Stimulated activated naive CD8-positive, alpha-beta T cell treated with anti-CD3 and anti-CD28 coated beads, Interleukin-15, Interleukin-2, amounts not matched to agents 100 ng/mL and 50 ng/mL, for 24 hours (primary cell): Measurements from ENCODE around the gene EIPR1.
"Not testable (repeated sequence)": the region's sequence is repeated elsewhere in the genome, so short reads cannot be mapped to it uniquely, and the experiment has no call there.

Experiments used
- H3K27ac Mint-ChIP-seq: one replicate; pipeline ENCODE4 v1.8.0; 2021; ENCODE audit warnings: mild to moderate bottlenecking, mixed read lengths
- H3K27me3 Mint-ChIP-seq: one replicate; pipeline ENCODE4 v1.8.0; 2021; ENCODE audit warnings: mixed read lengths
- H3K36me3 Mint-ChIP-seq: one replicate; pipeline ENCODE4 v1.8.0; 2021; ENCODE audit warnings: low read depth, mixed read lengths
- H3K4me1 Mint-ChIP-seq: one replicate; pipeline ENCODE4 v1.8.0; 2021; ENCODE audit warnings: low read depth, mixed read lengths
- H3K4me3 Mint-ChIP-seq: one replicate; pipeline ENCODE4 v1.8.0; 2021; ENCODE audit warnings: mild to moderate bottlenecking, mixed read lengths
- H3K9me3 Mint-ChIP-seq: one replicate; pipeline ENCODE4 v1.8.0; 2021; ENCODE audit warnings: mixed read lengths

Gene EIPR1

DNA sequence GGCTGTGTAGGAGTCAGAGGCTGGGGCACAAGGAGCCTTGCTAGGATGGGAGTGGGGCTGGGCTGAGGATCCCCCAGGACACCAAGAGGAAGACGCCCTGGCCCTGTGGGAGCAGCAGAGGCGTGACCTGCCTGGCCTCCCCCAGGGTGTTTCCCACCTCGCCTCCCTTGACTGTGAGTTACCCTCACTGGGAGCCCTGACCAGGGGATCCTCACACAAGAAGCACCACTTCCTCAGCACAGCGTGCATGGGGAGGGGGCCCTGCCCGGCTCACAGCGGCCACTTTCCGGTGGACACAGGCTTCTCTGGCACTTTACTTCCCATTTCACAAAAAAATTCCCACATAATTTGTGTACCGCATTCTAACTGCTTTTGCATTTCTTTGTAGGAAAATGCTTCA, 187.7 kb downstream of the EIPR1 start:
- Mint-ChIP-seq H3K4me3 (no peak overlapping the region), H3K4me1 (no peaks in the 10 kb centered on the region), H3K27me3 (no peaks in the 10 kb centered on the region), H3K36me3 (peaks cover 55% of the 10 kb centered on the region), H3K9me3 (no peaks in the 10 kb centered on the region), H3K27ac (no peak overlapping the region)

DNA sequence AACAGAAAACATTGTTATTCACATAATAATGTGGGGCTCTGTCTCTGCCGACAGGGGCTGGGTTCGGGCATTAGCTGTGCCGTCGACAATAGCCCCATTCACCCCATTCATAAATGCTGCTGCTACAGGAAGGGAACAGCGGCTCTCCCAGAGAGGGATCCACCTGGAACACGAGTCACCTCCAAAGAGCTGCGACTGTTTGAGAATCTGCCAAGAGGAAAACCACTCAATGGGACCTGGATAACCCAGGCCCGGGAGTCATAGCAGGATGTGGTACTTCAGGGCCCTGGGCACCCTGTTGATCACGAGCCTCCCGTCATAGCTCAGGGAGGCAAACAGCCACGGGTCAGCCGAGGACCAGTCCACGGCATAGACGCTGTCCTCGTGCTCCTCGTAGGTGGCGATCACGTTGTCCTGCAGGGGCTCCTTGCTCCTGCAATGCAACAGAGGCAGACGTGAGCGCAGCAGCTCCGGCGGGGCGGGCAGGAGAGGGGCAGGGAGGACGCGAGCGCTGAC, 188.5 kb downstream of the EIPR1 start:
- Mint-ChIP-seq H3K36me3 (peaks cover 50% of the 10 kb centered on the region), H3K4me3 (no peak overlapping the region), H3K4me1 (no peaks in the 10 kb centered on the region), H3K27me3 (no peaks in the 10 kb centered on the region), H3K9me3 (no peaks in the 10 kb centered on the region), H3K27ac (no peak overlapping the region)

DNA sequence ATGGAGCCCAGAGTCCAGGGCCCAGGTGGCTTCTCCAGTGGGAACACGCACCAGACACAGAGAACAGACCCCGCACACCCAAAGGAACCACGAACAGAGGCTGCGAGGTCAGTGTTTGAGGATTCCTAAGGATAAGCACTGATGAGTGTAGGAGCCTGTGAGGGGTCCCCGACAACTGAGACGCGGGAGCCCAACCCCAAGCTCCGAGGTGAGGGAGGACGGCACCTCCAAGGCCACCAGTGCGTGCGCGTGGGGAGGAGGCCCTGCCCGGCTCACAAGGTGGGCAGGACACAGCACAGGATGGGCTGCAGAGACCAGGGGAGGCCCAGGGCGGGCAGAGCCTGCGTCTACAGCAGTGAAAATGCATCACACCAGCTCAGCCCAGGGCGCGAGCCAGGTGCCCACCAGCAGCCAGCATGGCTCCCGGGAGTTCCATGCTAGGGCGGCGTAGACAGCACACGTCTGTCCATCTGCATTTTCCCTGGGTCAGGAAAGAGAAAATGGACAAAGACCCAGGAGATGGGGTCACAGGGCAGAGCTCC, 189.1 kb downstream of the EIPR1 start:
- no peaks in the 10 kb centered on the region for H3K4me1 Mint-ChIP-seq
- no peak overlapping the region for H3K27ac Mint-ChIP-seq
- no peak overlapping the region for H3K4me3 Mint-ChIP-seq
- H3K36me3 Mint-ChIP-seq: peaks cover 48% of the 10 kb centered on the region
- no peaks in the 10 kb centered on the region for H3K9me3 Mint-ChIP-seq
- no peaks in the 10 kb centered on the region for H3K27me3 Mint-ChIP-seq

DNA sequence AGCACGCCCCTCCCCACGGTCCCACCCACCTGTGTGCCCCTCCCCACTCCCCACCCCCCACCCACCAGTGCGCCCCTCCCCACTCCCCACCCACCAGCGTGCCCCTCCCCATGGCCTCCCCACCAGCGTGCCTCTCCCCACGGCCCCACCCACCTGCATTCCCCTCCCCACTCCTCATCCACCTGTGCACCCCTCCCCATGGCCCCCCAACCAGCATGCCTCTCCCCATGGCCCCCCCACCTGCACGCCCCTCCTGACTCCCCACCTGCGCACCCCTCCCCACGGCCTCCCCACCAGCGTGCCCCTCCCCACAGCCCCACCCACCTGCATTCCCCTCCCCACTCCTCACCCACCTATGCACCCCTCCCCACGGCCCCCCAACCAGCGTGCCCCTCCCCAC, 190.2 kb downstream of the EIPR1 start:
- H3K36me3 Mint-ChIP-seq: peaks cover 38% of the 10 kb centered on the region
- no peak overlapping the region for H3K27ac Mint-ChIP-seq
- H3K9me3 Mint-ChIP-seq: no peaks in the 10 kb centered on the region
- H3K4me1 Mint-ChIP-seq: no peaks in the 10 kb centered on the region
- H3K27me3 Mint-ChIP-seq: no peaks in the 10 kb centered on the region
- no peak overlapping the region for H3K4me3 Mint-ChIP-seq

DNA sequence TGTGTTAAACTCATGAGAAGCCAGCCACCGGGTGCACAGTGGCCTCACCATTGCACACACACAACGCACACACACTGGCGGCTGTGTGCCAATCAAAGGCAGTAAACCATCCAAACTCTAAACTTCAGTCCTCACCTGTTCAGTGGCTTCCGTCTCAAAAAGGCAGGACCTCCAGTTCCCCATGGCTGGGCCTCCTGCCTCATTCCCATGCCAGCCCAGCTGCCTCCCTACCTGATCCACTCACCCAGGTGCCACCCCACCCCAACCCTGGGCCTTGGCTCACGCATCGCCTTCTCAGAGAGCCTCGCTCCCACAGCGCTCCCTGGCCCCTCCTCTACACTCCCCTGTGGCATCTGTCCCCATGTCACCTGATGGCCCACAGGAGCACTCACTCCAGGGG, 190.9 kb downstream of the EIPR1 start:
- Mint-ChIP-seq H3K36me3 (peaks cover 40% of the 10 kb centered on the region), H3K27ac (no peak overlapping the region)

DNA sequence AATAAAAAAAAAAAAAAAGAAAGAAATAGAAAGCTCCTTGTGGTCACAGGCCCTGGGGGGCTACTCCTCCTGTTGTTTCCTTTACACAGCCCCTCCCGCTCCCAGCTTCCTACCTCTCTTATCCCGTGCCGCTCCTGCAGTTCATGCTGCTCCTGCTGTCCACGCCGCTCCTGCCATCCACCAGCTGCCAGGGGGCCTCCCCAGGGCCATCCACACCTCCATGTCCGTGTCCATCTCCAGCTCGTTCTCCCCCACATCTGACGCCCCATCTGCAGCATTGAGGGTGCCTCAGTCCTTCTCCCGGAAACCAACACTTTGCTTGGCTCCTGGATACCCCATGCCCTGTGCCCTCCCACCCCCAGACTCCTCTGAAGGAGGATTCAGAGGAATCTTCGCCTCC, 191.7 kb downstream of the EIPR1 start:
- Mint-ChIP-seq H3K27me3 (no peaks in the 10 kb centered on the region), H3K27ac (no peak overlapping the region), H3K36me3 (peaks cover 38% of the 10 kb centered on the region), H3K4me1 (no peaks in the 10 kb centered on the region), H3K9me3 (no peaks in the 10 kb centered on the region), H3K4me3 (no peak overlapping the region)

More for the DNA sequence above, 190.9 kb downstream of the EIPR1 start:
- Mint-ChIP-seq H3K27me3 (no peaks in the 10 kb centered on the region), H3K4me1 (no peaks in the 10 kb centered on the region), H3K4me3 (no peak overlapping the region), H3K9me3 (no peaks in the 10 kb centered on the region)

DNA sequence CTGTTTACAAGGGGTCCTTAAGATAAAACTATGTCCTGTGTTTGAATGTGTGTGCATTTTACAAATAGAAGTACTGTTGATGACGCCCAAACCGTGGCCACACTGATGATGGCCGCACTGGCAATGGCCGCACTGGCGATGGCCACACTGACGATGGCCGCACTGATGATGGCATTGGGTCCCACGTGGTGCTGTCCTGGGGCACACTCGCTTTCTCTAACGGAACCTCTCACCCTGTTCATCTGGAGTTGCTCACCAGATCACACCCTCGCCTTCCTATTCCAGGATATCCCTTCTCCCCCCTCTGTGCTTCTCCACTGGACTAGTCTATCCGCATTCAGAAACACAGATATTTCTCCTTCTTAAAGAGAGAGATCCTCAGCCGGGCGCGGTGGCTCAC, 192.4 kb downstream of the EIPR1 start:
- Mint-ChIP-seq H3K36me3 (peaks cover 38% of the 10 kb centered on the region), H3K4me1 (no peaks in the 10 kb centered on the region), H3K27me3 (no peaks in the 10 kb centered on the region), H3K9me3 (no peaks in the 10 kb centered on the region), H3K4me3 (no peak overlapping the region), H3K27ac (no peak overlapping the region)

DNA sequence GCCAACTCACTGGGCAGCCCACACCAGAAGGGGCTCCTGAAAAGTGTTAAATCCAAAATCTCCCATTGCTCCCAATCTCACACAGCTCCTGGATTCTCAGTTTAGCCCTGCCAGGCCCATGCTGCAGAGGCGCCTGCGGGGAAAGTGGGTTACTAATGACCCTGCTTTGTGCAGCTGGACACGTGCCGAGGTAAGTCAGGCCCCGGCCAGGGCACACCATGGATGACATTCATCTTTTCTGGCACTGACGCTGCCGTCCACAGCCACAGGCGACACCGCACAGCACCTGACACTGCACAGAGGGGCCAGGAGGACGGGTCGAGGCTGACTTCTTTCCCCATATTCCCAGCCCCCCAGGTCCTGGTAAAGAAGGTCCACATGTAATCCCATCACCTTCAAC, 193.5 kb downstream of the EIPR1 start:
- Mint-ChIP-seq H3K36me3 (peaks cover 33% of the 10 kb centered on the region), H3K9me3 (no peaks in the 10 kb centered on the region), H3K27me3 (no peaks in the 10 kb centered on the region), H3K27ac (no peak overlapping the region), H3K4me1 (no peaks in the 10 kb centered on the region), H3K4me3 (no peak overlapping the region)

DNA sequence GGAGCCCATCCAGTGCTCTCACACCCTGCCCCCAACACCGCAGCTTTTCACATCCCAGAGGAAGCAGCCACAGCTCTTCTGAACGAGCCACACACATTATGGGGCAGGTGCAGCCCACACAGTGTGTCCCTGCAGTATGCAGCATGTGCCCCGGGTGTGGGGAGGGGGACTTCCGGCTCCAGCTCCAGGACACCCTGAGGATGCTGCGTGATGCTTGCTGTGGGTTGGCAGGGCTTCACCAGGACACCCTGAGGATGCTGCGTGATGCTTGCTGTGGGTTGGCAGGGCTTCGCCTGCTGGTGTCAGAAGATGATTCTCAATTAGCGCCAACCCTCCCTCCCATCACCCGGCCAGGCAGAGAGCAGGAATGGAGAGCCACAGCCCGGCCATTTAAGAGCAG, 193.9 kb downstream of the EIPR1 start:
- peaks cover 29% of the 10 kb centered on the region for H3K36me3 Mint-ChIP-seq

DNA sequence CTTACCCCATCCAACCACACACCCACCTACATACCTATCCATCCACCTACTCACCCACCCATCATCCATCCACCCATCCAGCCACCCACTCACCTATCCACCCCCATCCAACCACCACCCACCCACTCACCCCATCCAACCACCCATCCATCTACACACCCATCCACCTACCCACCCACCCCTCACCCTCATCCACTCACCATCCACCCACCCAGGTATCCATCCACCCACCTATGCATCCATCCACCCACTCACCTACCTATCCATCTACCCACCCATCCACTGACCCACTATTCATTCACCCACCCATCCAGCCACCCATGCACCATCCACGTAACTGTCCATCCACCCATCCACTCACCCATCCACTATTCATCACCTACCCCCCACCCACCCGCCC, 194.8 kb downstream of the EIPR1 start:
- Mint-ChIP-seq H3K27me3 (no peaks in the 10 kb centered on the region), H3K36me3 (peaks cover 27% of the 10 kb centered on the region), H3K4me1 (no peaks in the 10 kb centered on the region), H3K4me3 (no peak overlapping the region), H3K27ac (no peak overlapping the region), H3K9me3 (no peaks in the 10 kb centered on the region)

More for the DNA sequence above, 193.9 kb downstream of the EIPR1 start:
- Mint-ChIP-seq H3K27ac (no peak overlapping the region), H3K4me1 (no peaks in the 10 kb centered on the region), H3K9me3 (no peaks in the 10 kb centered on the region), H3K27me3 (no peaks in the 10 kb centered on the region), H3K4me3 (no peak overlapping the region)

DNA sequence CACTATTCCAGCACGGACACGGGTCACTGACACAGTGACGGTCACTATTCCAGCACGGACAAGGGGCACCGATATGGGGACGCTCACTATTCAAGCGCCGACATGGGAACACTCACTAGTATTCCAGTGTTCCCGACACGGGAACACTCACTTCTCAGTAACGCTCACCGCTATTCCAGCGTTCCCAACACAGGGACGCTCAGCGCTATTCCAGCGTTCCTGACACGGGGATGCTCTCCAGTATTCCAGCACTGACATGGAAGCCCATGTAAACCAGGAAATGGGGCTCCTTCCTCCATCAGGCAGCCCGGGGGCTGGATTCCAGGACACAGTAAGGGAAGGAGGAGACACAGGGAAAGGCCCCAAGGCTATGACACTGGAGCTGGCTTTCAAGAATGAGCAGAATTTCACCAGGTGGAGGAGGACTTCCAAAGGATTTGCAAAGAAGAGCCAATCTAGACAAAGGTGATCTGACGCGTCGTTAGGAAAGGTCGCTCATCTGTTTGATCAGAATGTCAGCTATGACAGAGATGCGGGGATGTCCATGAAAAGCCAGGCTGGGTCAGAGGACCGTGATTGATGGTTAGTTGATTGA, 196.1 kb downstream of the EIPR1 start:
- no peaks in the 10 kb centered on the region for H3K9me3 Mint-ChIP-seq
- no peak overlapping the region for H3K4me3 Mint-ChIP-seq
- H3K27ac Mint-ChIP-seq: no peak overlapping the region
- H3K4me1 Mint-ChIP-seq: no peaks in the 10 kb centered on the region
- H3K36me3 Mint-ChIP-seq: peaks cover 32% of the 10 kb centered on the region
- no peaks in the 10 kb centered on the region for H3K27me3 Mint-ChIP-seq

DNA sequence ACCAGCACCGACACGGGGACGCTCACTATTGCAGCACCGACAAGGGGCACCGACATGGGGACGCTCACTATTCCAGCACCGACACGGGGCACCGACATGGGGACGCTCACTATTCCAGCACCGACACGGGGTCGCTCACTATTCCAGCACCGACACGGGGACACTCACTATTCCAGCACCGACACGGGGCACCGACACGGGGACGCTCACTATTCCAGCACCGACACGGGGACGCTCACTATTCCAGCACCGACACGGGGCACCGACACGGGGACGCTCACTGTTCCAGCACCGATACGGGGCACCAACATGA, 196.8 kb downstream of the EIPR1 start:
- H3K27me3 Mint-ChIP-seq, H3K4me3 Mint-ChIP-seq, H3K27ac Mint-ChIP-seq, H3K9me3 Mint-ChIP-seq, H3K4me1 Mint-ChIP-seq: not testable (repeated sequence)
- H3K36me3 Mint-ChIP-seq: peaks cover 27% of the 10 kb centered on the region

DNA sequence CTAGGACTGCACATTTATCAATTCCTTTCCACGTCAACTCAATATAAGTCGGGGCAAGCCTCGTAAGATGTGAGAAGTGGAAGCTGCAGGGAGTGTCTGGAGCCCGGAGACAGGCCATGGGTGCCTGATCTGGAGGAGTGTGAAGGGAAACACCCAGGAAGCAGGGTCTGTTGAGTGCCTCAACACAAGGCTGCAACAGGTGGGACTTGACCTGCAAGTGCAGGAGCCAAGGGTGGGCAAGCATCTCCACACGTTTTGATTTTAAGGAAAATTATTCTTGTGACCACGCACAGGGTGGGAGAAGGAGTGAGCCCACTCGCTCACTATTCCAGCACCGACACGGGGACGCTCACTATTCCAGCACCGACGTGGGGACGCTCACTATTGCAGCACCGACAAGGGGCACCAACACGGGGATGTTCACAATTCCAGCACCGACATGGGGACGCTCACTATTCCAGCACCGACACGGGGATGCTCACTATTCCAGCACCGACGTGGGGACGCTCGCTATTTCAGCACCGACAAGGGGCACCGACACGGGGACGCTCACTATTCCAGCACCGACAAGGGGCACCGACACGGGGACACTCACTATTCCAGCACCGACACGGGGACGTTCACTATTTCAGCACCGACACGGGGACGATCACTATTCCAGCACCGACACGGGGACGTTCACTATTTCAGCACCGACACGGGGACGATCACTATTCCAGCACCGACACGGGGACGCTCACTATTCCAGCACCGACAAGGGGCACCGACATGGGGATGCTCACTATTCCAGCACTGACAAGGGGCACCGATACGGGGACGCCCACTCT, 197.3 kb downstream of the EIPR1 start:
- Mint-ChIP-seq H3K36me3 (peaks cover 23% of the 10 kb centered on the region), H3K27ac (no peak overlapping the region), H3K4me1 (no peaks in the 10 kb centered on the region), H3K27me3 (no peaks in the 10 kb centered on the region), H3K4me3 (no peak overlapping the region), H3K9me3 (no peaks in the 10 kb centered on the region)

DNA sequence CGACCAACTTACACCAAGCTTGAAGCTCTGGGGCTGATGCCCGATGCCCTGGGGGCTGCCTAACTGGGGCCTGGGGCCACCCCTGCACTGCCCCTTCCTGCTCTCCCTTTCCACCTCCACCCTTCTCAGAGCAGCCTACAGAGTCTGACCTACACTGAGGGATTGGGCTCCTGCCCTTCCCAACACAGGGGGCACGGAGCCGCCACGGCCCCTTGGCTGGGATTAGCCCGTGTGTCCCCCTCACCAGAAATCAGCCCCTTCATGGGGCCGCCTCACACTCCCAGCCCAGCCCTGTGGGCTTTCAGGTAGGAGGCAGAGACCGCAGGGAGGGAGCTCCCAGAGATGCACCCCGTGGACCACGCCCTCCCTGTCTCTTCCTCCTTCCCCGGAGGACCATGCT, 198.0 kb downstream of the EIPR1 start:
- no peaks in the 10 kb centered on the region for H3K9me3 Mint-ChIP-seq
- H3K4me3 Mint-ChIP-seq: no peak overlapping the region
- H3K27ac Mint-ChIP-seq: no peak overlapping the region
- no peaks in the 10 kb centered on the region for H3K27me3 Mint-ChIP-seq
- H3K36me3 Mint-ChIP-seq: peaks cover 21% of the 10 kb centered on the region
- H3K4me1 Mint-ChIP-seq: no peaks in the 10 kb centered on the region

DNA sequence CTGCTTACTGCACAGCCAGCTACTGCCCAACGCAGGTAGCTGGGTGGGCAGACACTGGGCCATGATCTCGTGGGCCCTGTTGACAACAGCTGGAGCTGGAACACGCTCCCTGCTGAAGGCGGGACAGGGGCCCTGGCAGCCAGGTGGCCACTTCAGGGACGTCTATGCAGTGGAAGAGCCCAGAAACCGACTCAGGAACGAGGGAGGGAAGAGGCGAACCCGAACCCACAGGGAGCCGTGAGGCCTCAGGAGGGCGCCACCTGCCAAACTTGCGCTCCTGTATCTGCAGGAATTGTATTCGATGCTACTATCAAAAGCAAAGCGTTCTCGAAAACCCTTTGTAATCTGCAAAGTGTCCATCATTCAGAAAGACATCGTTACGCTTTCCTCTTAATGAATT, 198.4 kb downstream of the EIPR1 start:
- no peak overlapping the region for H3K27ac Mint-ChIP-seq
- H3K36me3 Mint-ChIP-seq: peaks cover 20% of the 10 kb centered on the region
- H3K4me1 Mint-ChIP-seq: no peaks in the 10 kb centered on the region
- H3K4me3 Mint-ChIP-seq: no peak overlapping the region
- no peaks in the 10 kb centered on the region for H3K27me3 Mint-ChIP-seq
- no peaks in the 10 kb centered on the region for H3K9me3 Mint-ChIP-seq
